HFF-Myc (cell line): ENCODE measurements around the gene CCDC57.

Source experiments
- DNase-seq: peaks from one replicate; pipeline ENCODE4 v3.0.0-alpha.2; 2011; ENCODE audit warnings: low read depth; ENCODE audit errors: extremely low read depth
- H3K4me3 ChIP-seq: replicated peaks from 2 replicates; pipeline ENCODE4 v1.5.1; 2011; ENCODE audit warnings: low read depth, mild to moderate bottlenecking, control low read depth, low read length
- TF ChIP-seq, protein P1 (sequence below): IDR thresholded peaks from 2 replicates; pipeline ENCODE4 v1.5.1; 2012; ENCODE audit warnings: mild to moderate bottlenecking, low read depth, low read length, control low read depth; ENCODE audit errors: missing control alignments

The CCDC57 gene

GRCh38 chr17:82094931-82095776, 117.5 kb downstream of the CCDC57 start:
- TF ChIP-seq, protein P1, sequence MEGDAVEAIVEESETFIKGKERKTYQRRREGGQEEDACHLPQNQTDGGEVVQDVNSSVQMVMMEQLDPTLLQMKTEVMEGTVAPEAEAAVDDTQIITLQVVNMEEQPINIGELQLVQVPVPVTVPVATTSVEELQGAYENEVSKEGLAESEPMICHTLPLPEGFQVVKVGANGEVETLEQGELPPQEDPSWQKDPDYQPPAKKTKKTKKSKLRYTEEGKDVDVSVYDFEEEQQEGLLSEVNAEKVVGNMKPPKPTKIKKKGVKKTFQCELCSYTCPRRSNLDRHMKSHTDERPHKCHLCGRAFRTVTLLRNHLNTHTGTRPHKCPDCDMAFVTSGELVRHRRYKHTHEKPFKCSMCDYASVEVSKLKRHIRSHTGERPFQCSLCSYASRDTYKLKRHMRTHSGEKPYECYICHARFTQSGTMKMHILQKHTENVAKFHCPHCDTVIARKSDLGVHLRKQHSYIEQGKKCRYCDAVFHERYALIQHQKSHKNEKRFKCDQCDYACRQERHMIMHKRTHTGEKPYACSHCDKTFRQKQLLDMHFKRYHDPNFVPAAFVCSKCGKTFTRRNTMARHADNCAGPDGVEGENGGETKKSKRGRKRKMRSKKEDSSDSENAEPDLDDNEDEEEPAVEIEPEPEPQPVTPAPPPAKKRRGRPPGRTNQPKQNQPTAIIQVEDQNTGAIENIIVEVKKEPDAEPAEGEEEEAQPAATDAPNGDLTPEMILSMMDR: no peak
- peak overlapping the region; percentile 96 for H3K4me3 ChIP-seq
- no peak for DNase-seq

- TF ChIP-seq, protein P1: no peak
- H3K4me3 ChIP-seq: no peak overlapping the region
- no peak for DNase-seq
Observed at GRCh38 chr17:82092995-82093751, 119.5 kb downstream of the CCDC57 start.

GRCh38 chr17:82092628-82092994, 120.0 kb downstream of the CCDC57 start:
- DNase-seq: no peak
- TF ChIP-seq, protein P1: no peak
- no peak overlapping the region for H3K4me3 ChIP-seq

DNA sequence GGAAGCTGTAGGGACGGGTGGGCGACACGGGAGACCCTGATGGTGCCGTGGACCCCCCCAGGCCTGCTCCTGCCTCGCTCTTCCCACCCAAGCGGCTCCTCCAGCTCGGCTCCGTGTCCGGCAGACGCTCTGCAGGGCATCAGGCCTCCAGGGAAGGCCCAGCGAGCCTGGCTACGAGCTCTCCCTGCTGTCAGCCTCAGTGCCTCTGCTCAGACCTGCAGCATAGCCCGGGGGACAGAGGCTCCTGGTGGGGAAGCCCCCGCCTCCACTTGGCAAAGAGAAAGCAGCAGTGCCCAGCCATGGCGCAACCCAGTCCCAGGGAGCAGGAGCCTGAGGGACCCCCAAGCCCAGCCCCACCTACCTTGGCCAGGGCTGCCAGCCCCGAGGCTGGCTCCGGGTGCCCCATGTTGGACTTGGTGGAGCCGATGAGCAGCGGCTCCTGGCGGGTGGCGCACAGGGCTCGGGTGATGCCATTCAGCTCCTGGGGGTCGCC, 120.5 kb downstream of the CCDC57 start:
- TF ChIP-seq, protein P1: no peak
- H3K4me3 ChIP-seq: no peak overlapping the region
- no peak for DNase-seq

DNA sequence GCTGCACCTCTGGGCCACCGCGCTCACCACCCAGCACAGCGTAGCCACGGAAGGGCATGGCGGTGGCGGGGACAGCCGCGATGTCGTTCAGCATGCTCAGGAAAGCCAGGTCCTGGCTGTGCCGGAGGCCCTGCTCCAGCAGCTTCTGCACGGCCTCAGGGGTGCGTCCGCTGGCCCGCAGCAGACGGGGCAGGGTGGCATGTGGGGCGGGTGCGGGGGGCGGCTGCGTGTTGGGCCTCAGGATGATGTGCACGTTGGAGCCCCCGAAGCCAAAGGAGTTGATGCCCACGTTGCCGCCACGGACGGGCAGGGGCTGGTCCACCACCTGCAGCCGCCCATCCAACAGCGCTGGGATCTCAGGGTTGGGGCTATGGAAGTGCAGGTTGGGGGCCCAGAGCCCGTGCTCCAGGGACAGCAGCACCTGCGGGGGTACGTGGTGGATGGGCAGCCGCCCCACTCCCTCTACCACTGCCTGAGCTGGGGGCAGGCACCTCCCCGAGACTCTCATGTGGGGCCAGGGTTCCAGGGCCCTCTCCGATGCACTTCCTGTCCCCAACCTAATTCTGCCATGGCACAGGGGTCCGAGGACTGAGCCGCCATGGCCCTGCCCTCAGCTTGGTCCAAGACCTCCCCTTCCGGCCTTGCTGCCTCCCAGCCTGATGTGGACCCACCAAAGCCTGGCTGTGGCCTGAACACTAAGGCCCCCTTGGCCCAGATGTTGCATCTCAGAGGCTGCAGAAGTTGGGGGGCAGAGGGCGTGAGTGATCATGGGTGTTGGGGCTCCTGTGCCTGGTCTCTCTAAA, 121.2 kb downstream of the CCDC57 start:
- no peak overlapping the region for H3K4me3 ChIP-seq
- no peak for DNase-seq
- TF ChIP-seq, protein P1: no peak

- no peak overlapping the region for H3K4me3 ChIP-seq
- DNase-seq: no peak
- TF ChIP-seq, protein P1: no peak
Observed at GRCh38 chr17:82090549-82091263, 121.9 kb downstream of the CCDC57 start.
